GM19467 (cell line): ENCODE results near the gene NOVA2.
"Not testable (repeated sequence)": the region's sequence is repeated elsewhere in the genome, so short reads cannot be mapped to it uniquely, and the experiment has no call there.

Experiments used
- ATAC-seq: cut with Tn5 transposase; IDR thresholded peaks from one replicate; pipeline ENCODE4 v1.9.1; 2021; ENCODE audit warnings: mild to moderate bottlenecking, moderate library complexity; ENCODE audit not compliant: unreplicated experiment

NOVA2 gene

DNA sequence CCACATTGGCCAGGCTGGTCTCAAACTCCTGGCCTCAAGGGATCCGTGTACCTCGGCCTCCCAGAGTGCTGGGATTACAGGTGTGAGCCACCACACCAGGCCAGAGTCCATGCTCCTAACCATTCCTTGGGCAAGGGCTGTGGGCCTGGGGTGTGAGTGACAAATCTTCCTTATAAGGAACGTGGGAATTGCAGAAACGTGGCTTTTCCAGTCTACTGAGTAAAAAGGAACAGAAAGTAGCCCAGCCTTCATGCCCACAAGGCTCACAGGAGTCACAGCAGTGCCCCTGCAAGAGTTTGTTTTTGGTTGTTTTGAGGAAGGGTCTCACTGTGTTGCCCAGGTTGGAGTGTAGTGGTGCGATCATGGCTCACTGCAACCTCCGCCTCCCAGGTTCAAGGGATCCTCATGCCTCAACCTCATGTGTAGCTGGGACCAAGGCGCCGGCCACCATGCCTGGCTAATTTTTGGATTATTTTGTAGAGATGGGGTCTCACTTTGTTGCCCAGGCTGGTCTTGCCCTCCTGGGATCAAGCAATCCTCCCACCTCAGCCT is 76.3 kb downstream of the NOVA2 start:
- no peak for ATAC-seq

DNA sequence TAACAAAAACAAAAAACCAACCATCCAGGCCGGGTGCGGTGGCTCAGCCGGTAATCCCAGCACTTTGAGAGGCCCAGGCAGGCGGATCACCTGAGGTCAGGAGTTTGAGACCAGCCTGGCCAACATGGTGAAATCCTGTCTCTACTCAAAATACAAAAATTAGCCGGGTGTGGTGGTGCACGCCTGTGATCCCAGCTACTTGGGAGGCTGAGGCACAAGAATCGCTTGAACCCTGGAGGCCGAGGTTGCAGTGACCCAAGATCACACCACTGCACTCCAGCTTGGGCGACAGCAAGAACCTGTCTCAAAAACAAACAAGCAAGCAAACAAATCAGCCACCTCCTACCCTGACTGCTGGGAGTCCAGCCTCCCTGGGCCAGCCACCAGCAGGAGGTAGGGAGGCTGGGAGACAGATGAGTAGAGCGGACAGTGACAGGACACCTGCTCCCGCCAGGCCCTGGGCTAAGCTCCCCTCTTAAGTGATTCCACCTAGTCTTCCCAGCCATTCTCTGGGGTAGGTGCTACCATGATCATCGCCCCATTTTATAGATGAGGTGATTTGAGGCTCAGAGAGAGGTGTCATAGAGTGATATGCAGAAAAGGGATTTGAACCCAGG is 77.6 kb downstream of the NOVA2 start:
- ATAC-seq: not testable (repeated sequence)

DNA sequence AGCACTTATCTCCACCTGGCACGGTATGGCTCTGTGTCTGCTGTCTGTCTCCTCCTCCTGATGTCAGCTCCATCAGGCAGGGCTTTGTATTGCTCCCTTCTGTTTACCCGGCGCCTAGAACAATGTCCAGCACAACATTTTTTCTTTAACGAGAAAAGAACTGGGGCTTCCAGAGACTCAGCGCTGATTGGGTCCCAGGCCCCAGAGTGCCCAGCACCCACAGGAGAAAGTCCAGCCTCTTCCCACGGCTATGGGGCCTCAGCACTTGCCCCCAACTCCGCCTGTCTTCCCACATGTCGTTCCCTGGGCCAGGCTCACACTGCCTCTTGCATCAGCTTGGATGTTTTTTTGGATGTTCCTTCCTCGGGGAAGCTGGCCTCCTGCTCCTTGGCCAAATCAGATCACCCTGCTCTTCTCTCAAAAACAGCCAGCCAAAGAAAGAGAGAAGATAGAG is 78.1 kb downstream of the NOVA2 start:
- no peak for ATAC-seq

DNA sequence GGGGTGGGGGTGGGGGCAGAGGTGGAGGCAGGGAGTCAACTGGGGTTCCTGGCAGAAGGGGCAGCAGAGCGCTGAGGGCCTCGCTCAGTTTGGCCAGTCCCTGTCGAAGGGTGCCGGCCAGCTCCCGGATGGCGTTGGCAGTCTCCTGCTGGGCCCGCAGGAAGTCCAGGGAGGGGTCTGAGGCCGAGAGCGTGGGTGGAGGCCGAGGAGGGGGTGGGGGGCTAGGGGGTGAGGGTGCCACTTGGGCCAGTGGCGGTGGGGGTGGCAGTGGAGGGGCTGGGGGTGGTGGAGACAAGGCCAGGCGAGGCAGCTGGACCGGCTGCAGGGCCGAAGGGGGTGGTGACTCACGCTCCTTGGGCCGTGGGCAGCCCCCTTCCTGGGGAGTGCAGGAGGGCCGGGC is 82.8 kb downstream of the NOVA2 start:
- ATAC-seq: no peak

DNA sequence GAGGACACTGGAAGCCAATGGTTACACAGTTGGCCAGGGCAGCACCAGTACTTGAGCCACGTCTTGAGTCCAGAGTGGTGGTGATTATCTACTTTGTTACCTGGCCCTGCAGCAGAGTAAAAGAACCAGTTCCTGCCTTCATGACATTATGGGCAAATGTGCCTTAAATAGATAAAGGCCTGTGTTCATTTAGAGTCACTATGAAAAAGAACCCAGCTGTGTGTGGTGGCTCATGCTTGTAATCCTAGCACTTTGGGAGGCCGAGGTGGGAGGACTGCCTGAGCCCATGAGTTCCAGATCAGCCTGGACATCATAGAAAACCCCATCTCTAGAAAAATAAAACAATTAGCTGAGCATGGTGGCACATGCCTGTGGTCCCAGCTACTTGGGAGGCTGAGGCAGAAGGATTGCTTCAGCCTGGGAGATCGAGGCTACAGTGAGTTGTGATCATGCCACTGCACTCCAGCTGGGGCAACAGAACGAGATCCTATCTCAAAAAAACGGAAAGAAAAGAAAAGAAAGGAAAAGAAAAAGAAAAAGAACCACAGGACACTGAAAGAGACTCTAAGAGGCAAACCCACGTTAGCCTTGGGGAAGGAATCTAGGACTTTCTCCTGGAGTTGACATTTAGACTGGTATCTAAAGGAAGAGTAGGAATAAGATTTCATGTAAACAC is 84.3 kb downstream of the NOVA2 start:
- ATAC-seq: no peak

DNA sequence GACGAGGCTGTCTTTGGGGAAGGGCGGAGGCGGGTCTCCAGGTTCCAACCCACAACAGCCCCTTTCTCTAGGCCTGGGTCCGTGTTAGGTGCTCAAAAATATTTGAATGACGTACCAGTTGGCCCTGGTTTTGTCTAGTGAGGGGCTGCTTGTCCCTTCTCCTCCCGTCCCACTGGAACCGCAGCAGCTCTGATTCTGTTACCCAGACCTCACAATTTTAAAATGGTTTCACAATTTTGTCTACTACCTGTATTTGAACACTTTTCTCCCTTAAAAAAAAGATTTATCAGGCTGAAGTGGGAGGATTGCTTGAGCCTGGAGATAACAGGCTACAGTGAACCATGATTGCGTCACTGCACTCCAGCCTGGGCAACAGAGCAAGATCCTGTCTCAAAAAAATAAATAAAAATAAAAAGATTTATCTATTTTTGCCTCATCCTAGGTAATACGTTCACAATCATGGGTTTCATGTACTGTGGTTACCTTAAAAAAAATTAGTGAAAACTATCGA is 86.4 kb downstream of the NOVA2 start:
- ATAC-seq: no peak

DNA sequence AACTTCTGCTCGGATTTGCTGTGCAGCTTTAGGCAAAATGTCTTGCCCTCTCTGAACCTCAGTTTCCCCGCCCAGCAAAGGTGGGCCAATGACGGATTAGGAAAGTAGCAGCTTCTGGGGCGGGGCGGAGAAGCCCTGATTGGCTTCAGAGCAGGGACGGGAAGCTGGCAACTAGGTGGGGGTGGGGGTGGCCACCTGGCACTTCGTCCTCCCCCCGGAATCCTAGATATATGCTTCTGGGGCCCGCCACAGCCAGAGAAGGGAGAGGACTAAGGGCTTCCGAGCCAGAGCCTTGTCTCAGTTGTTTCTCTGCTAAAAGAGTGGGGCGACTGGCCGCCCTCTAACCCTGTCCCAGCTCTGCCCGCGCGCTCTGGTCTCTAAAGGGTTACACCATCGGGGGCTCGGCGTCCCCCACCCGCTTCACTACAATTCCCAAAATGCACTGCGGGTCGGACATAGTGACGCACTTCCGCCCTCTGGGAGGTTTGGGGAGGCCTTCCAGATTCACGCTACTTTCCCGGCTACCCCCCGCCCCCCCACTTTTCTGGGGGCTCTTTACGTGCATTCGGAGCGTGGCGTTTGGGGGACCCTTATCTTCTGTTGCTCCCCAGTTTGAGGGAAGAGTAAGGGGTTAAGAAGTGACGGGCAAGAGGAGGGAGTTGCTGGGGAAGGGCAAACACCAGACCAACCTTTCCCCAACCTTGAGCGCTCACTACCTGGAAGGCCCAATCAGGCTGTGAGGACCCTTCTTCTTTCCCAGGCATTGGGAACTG is 87.1 kb downstream of the NOVA2 start:
- peak; percentile 38 for ATAC-seq

DNA sequence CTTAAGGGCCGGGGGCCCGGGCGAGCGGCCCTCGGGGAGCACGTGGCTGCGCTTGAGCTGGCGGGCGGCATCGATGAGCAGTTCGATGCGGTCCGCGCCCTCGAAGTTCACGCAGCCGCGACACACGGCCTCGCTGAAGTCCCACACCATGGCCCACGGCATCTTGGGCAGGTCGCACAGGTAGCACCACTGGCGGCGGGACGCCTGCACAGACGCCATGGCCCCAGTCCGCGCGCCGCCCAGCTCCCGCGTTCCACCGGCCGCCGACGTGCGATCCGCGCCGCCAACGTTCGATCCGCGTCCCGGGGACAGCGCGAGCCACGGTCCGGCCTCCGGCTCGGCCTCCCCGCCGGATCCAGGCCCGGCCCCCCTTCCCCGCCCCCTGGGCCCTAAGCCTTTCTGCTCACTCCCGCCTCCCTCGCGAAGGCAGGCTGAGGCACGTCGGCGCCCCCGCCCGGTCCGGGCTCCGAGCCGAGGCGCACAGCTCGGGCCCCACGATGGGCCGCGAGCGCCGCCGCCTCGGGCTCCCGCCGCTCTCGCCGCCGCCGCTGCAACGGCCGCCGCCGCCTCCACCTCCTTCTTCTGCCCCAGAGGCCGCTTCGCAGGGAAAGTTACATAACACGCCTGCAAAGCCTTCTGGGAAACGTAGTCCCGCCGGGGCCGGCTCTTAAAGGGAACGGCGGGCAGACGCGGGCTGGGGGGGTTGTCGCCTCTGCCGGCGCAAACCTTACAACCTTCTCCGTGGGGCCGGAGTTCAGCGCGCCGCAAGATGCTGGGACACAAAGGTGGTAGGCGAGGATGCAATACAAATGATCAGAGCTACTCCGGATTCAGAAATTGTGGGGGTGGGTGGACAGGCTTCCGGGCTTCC is 87.9 kb downstream of the NOVA2 start, which contains the start of gene IRF2BP1:
Gene IRF2BP1, minus strand, starts transcription at position 586 of the 871 bp plus-strand sequence. Its CDS starts 367 bp downstream, at position 219.
- peak; percentile 35 for ATAC-seq

DNA sequence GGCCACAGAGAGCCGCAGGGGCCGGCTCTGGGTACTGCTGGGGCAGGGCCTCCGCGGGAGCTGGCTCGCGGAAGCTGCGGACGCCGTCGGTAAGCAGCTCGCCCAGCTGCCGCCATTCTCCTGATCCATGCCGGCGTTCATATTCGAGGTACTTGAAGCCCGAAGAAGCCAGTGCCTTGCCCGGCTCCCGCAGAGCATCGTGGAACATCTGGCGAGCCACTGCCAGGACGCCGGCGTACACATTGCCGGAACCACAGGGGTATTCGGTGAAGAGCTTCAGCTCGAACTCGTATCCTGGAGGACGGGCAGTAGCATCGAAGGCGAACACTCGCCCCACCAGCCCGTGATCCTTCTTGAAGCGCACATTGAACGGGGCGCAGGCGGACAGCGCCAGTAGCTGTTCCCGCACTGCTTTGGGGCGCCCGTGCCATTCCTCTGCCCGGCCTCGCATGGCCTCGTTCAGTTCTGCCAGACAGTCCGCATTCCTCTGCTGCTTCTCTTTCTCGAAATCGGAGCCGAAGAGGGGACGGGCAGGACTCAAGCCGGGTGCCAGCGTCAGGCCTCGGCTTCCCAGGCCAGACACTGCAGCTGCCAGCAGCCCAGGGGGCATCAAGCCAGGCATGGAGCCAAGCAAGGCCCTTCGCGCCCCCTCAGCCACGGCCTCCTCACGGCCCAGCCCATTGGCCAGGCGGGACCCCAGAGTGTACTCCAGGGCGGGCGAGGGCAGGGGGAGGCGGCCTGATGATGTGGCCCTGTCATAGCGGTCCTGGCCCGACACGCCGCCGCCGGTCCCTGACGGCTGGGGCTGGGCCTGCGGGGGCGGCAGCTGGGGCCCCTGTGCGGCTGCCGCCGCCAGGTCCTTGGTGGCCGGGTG is 88.7 kb downstream of the NOVA2 start:
- no peak for ATAC-seq

DNA sequence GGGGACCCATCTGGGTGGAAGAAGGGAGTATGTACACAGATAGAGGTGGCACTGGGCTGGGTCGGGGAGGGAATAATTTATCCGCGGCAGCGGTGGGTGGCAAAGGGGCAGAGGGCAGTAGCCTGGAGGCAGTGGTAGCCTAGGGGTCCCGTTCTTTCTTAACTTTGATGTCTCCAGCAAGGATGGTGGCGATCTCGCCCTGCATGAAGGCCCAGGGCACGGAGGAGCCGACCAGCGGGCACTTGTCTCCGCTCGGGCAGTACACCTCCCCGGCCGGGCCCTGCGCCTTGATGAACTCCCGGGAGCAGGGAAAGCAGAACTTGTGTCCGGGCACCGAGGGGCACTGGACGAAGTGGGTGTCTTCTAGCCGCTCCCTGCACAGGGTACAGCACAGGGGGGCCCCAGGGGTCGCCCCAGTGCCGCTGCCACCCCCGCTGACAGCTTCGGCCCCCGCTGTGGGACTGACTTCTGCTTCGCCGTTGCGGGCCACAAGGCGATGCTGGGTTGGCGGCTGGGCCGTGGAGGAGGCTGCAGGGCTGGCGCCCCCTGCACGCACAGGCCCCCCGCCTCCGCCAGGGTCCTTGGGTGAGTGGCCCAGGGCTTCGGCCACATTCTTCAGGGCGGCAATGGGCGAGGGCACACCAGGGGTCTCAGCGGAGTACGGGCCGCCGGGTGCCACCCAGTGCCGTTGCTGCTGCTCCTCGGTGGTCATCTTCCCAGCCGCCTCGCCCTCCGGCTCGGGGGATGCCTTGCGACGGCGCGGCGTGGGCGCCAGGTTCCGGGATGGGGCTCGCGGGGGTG is 89.6 kb downstream of the NOVA2 start:
- no peak for ATAC-seq
